Activated B cell treated with CpG ODN at 0.5 μM for 24 hours (primary cell): ENCODE results near the gene ITIH4. TPM values are rescaled to one million over a fixed set of nuclear protein-coding genes. Genes with fewer than 3 reads are reported as not detected.

Experiments
- ATAC-seq: fragments of 200-7000 bp; cut with Tn5 transposase; one replicate; pipeline ENCODE4 v1.10.0; 2021; ENCODE audit warnings: low read depth, mild to moderate bottlenecking, moderate library complexity
- CTCF ChIA-PET: fragments of 350-600 bp; sonication (Branson Sonifier 250); formaldehyde crosslinking; loops from one replicate; lab custom pipeline; 2021; ENCODE audit warnings: antibody characterized with exemption; lab: Charles Lee
- POLR2A ChIA-PET: fragments of 350-600 bp; sonication (Branson Sonifier 250); formaldehyde crosslinking; loops from one replicate; lab custom pipeline; 2021; ENCODE audit warnings: antibody characterized with exemption; lab: Charles Lee
- DNase-seq: peaks from one replicate; pipeline ENCODE4 v3.0.0; 2022
- H3K27ac Mint-ChIP-seq: one replicate; pipeline ENCODE4 v1.8.0; 2020; ENCODE audit warnings: mixed read lengths
- H3K27me3 Mint-ChIP-seq: one replicate; pipeline ENCODE4 v1.8.0; 2021; ENCODE audit warnings: mixed read lengths
- H3K36me3 Mint-ChIP-seq: one replicate; pipeline ENCODE4 v1.8.0; 2021; ENCODE audit warnings: low read depth, mixed read lengths
- H3K4me1 Mint-ChIP-seq: one replicate; pipeline ENCODE4 v1.8.0; 2021; ENCODE audit warnings: mixed read lengths
- H3K4me3 Mint-ChIP-seq: one replicate; pipeline ENCODE4 v1.8.0; 2020; ENCODE audit warnings: mild to moderate bottlenecking, mixed read lengths
- H3K9me3 Mint-ChIP-seq: one replicate; pipeline ENCODE4 v1.8.0; 2020; ENCODE audit warnings: mixed read lengths
- CTCF ChIP-seq: fragments of 200-600 bp; IDR thresholded peaks from one replicate; pipeline ENCODE4 v1.8.0; 2022; ENCODE audit warnings: antibody characterized with exemption, mild to moderate bottlenecking
- intact Hi-C: fragments of 100-400 bp; cut with micrococcal nuclease; formaldehyde crosslinking; loops from one replicate; pipeline ENCODE4 v1.15.1; 2024
- total RNA-seq: library from RNA; stranded (reverse); gene quantifications from 2 replicates; pipeline ENCODE4 v1.2.3, GENCODE V29; 2022

ITIH4 gene
- total RNA-seq, 1 donor from 2014 or later: 15.7 TPM

- POLR2A ChIA-PET: interaction anchor here (0.6 kb wide), 1 partner anchor 21 kb away, joined by 10 read pairs; no protein-coding TSS in a partner anchor
- intact Hi-C loops: no loop called here
- DNase-seq (no peak), ATAC-seq (no peak)
- H3K27me3 Mint-ChIP-seq: no peaks in the 10 kb centered on the region
- no peak overlapping the region for H3K27ac Mint-ChIP-seq
- H3K4me1 Mint-ChIP-seq: no peaks in the 10 kb centered on the region
- CTCF ChIA-PET: no interaction called here
- H3K36me3 Mint-ChIP-seq: no peaks in the 10 kb centered on the region
- no peak overlapping the region for H3K4me3 Mint-ChIP-seq
- H3K9me3 Mint-ChIP-seq: no peaks in the 10 kb centered on the region
- TF ChIP-seq CTCF: no peak
Measured at GRCh38 chr3:52793702-52794611, 36.5 kb downstream of the ITIH4 start.

DNA sequence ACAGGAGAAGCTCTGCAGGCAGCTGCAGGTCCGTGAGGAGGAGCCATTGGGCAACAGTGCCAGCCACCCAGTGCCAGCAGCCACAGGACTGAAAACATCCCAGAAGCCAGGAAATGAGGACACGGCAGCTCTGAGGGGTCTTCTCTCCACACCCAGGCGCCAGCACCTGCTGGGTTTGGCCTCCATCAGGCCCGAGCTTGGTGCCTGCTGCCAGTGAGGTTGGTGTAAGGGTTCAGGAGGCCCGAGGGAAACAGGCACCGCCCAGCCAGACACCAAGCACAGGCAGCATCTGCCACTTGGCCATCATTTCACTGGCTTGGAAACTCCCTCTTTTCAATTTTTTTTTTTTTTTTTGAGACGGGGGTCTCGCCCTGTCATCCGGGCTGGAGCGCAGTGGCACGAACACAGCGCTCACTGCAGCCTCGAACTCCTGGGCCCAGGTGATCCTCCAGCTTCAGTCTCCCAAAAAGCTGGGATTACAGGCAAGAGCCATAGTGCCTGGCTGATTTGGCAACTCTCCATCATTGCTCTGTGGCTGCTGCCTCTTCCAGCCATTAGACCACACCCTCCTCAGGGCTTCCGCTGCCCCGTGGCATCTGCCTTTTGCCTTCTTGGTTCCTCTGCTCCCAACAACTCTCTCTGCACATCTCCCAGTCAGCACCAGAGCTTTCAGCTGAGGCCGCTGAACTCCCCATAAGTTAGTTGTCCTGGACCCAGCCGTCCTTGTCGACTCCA lies 37.3 kb downstream of the ITIH4 start:
- H3K9me3 Mint-ChIP-seq: no peaks in the 10 kb centered on the region
- DNase-seq (no peak), ATAC-seq (no peak)
- H3K27me3 Mint-ChIP-seq: no peaks in the 10 kb centered on the region
- ChIA-PET POLR2A (no interaction called here), CTCF (no interaction called here)
- H3K4me3 Mint-ChIP-seq: no peak overlapping the region
- no peak for TF ChIP-seq CTCF
- H3K27ac Mint-ChIP-seq: no peak overlapping the region
- no peaks in the 10 kb centered on the region for H3K36me3 Mint-ChIP-seq
- H3K4me1 Mint-ChIP-seq: no peaks in the 10 kb centered on the region
- intact Hi-C loops: no loop called here

- H3K9me3 Mint-ChIP-seq: no peaks in the 10 kb centered on the region
- no peaks in the 10 kb centered on the region for H3K4me1 Mint-ChIP-seq
- POLR2A ChIA-PET: no interaction called here
- no peak overlapping the region for H3K4me3 Mint-ChIP-seq
- no peak for ATAC-seq
- intact Hi-C loops: no loop called here
- H3K27me3 Mint-ChIP-seq: no peaks in the 10 kb centered on the region
- TF ChIP-seq CTCF: no peak
- CTCF ChIA-PET: no interaction called here
- no peaks in the 10 kb centered on the region for H3K36me3 Mint-ChIP-seq
- DNase-seq: no peak
- H3K27ac Mint-ChIP-seq: no peak overlapping the region
Measured at GRCh38 chr3:52792413-52792812, 38.1 kb downstream of the ITIH4 start.

GRCh38 chr3:52791928-52792327 lies 38.5 kb downstream of the ITIH4 start:
- no peak for TF ChIP-seq CTCF
- Mint-ChIP-seq H3K36me3 (no peaks in the 10 kb centered on the region), H3K27me3 (no peaks in the 10 kb centered on the region), H3K4me1 (no peaks in the 10 kb centered on the region), H3K27ac (no peak overlapping the region), H3K9me3 (no peaks in the 10 kb centered on the region), H3K4me3 (no peak overlapping the region)
- ChIA-PET POLR2A (no interaction called here), CTCF (no interaction called here)
- ATAC-seq (no peak), DNase-seq (no peak)
- intact Hi-C loops: no loop called here

- ChIA-PET POLR2A (no interaction called here), CTCF (no interaction called here)
- H3K4me1 Mint-ChIP-seq: no peaks in the 10 kb centered on the region
- no peak for TF ChIP-seq CTCF
- no peaks in the 10 kb centered on the region for H3K36me3 Mint-ChIP-seq
- H3K27me3 Mint-ChIP-seq: no peaks in the 10 kb centered on the region
- DNase-seq: no peak
- H3K9me3 Mint-ChIP-seq: no peaks in the 10 kb centered on the region
- H3K27ac Mint-ChIP-seq: no peak overlapping the region
- no peak overlapping the region for H3K4me3 Mint-ChIP-seq
- ATAC-seq: no peak
- intact Hi-C loops: no loop called here
Measured at GRCh38 chr3:52791366-52791765, 39.1 kb downstream of the ITIH4 start.
